GM19043 (cell line): ENCODE data around the gene FAM50A.
A peak's percentile ranks its signal among the peaks of the same experiment; 100 is the strongest.

ENCODE experiments used
- ATAC-seq: cut with Tn5 transposase; IDR thresholded peaks from one replicate; pipeline ENCODE4 v1.9.1; 2021; ENCODE audit warnings: low read depth; ENCODE audit not compliant: unreplicated experiment

FAM50A gene

GRCh38 chrX:154437971-154438893 lies 5.7 kb upstream of the FAM50A start:
- no peak for ATAC-seq

DNA sequence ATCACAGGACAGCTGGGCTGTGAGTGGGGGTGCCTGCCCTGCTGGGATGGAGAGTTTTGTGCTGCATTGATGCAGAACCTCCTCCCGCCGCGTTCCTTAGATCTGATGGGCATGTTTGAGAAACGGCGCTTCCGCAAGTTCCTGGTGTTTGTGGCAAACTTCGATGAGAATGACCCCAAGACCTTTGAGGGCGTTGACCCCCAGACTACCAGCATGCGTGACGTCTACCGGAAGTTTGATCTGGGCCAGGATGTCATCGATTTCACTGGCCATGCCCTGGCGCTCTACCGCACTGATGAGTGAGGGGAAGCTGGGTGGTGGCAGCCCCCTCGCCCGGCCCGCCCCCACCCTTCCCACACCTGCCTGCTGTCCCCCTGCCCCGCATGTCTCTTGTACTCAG lies 4.1 kb upstream of the FAM50A start:
- ATAC-seq: no peak

DNA sequence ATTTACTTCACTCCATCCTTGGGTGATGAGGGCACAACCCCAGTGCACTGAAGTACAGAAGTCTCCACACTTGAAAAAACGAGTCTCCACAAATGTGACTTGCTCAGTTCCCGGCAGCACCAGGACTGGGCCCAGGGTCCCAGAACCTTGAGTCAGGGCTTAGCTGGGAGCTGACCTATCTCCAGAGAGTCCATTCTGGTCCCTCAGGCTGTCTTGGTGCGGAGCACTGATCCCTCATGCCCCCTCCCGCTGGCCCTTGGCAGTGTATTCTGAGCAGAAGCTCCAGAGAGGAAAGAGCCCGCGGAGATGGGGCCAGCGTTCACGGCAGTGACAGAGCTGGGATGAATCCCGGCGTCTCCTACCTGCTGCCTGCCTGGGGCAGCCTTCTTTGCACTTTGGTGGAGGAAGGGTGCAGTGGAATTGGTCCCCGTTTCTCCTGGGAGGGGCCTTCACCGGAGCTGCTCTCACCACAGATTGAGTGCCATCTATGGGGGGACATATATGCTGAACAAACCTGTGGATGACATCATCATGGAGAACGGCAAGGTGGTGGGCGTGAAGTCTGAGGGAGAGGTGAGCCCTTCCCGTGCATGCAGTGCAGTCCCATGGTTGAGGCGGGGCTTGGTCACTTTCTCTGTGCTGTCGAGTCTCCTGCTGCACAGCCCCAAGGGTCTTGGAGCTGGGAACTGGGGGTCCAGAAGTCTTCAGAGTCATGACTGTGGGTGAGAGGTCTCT lies 3.2 kb upstream of the FAM50A start:
- no peak for ATAC-seq

- no peak for ATAC-seq
Observed at GRCh38 chrX:154441564-154441963, 2.4 kb upstream of the FAM50A start.

GRCh38 chrX:154441984-154442707 lies 1.8 kb upstream of the FAM50A start:
- ATAC-seq: no peak

- ATAC-seq: no peak
Observed at GRCh38 chrX:154443479-154443910, 446 bp upstream of the FAM50A start.

DNA sequence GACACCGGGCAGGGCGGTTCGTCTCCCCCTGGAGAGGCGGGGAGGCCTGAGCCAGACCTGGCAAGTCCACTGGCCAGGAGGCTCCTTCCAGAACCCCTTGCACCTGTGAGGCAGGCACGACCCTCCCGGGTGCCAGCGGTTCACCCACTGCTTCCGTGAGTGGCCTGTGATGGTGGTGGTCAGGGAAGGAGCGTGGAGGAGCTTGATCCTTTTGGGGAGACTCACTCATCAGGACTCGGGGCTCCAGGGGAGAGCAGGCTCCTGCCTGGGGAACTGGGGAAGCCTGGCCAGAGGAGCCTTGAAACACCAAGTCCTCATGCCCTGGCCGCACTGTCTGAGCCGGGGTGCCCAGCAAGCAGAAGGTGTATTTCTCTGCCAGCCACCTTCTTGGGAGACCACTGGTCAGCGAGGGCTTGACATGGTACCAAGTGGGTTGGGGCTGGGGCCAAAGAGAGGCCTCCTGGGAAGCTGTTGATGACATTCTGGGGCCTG lies 860 bp downstream of the FAM50A start:
- ATAC-seq: no peak

GRCh38 chrX:154445776-154446175 lies 1.8 kb downstream of the FAM50A start:
- no peak for ATAC-seq

DNA sequence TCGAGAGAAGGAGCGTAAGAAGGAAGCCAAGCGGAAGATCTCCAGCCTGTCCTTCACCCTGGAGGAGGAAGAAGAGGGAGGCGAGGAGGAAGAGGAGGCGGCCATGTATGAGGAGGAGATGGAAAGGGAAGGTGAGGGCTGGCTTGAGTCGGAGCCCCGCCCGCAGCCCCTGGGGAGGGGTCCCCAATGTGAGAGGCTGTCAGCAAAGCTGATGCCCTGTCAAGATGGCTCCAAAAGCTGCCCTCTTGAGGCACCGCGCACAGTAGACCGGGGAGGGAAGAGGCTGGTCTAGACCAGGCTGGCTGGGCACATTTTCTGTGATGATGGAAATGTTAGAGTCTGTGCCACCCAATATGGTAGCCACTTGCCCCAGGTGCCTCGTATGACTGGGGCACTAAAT lies 2.5 kb downstream of the FAM50A start:
- ATAC-seq: no peak

GRCh38 chrX:154448484-154448883 lies 4.5 kb downstream of the FAM50A start:
- no peak for ATAC-seq

DNA sequence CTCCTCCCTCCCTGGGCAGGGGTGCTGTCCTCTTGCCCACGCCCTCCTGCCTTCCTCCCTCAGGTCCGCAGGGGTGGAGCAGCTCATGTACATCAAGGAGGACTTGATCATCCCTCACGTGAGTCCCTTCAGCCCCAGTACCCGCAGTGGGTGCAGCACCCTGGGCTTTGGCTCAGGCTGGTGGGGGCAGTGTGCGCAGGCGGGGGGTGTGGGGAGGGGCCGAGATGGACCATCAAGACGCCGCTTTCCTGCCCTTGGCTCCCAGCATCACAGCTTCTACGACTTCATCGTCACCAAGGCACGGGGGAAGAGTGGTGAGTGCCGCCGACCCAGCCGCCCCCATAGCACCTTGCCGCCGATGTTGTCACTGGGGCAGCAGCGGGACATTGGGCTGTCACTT lies 5.7 kb downstream of the FAM50A start:
- no peak for ATAC-seq

- ATAC-seq: no peak
Observed at GRCh38 chrX:154450312-154450711, 6.4 kb downstream of the FAM50A start.

- ATAC-seq: no peak
Observed at GRCh38 chrX:154452823-154453222, 8.9 kb downstream of the FAM50A start.

GRCh38 chrX:154457491-154458115 lies 13.7 kb downstream of the FAM50A start:
- ATAC-seq: peak; percentile 40

- ATAC-seq: peak; percentile 47
Observed at GRCh38 chrX:154458116-154458953, 14.4 kb downstream of the FAM50A start, which contains the start of gene PLXNA3. TSS of gene PLXNA3 (plus strand) at chrX:154458281. CDS start at chrX:154460184, 1,903 bp downstream.

- no peak for ATAC-seq
Observed at GRCh38 chrX:154458954-154459778, 15.2 kb downstream of the FAM50A start.

DNA sequence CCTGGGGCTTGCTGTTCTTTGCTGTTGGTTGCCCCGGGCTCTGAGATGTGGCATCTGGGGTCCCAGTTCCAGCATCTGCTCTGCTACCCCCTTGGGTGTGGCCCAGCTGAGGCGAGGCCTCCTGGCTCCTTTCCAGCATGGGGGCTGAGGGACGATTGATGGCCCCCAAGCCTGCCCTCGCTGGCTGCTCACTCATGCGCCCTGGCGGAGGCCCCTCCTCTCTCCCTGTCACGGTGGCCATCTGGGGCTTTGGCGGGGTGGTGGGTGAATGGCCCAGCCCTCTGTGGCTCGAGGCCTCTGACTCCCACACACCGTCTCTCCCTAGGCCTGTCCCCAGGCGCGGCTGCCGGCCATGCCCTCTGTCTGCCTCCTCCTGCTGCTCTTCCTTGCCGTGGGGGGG lies 15.9 kb downstream of the FAM50A start:
- ATAC-seq: no peak

DNA sequence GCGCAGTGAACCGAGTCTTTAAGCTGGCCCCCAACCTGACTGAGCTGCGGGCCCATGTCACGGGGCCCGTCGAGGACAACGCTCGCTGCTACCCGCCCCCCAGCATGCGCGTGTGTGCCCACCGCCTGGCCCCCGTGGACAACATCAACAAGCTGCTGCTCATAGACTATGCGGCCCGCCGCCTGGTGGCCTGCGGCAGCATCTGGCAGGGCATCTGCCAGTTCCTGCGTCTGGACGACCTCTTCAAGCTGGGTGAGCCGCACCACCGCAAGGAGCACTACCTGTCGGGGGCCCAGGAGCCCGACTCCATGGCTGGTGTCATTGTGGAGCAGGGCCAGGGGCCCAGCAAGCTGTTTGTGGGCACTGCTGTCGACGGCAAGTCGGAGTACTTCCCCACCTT lies 16.4 kb downstream of the FAM50A start:
- ATAC-seq: no peak

DNA sequence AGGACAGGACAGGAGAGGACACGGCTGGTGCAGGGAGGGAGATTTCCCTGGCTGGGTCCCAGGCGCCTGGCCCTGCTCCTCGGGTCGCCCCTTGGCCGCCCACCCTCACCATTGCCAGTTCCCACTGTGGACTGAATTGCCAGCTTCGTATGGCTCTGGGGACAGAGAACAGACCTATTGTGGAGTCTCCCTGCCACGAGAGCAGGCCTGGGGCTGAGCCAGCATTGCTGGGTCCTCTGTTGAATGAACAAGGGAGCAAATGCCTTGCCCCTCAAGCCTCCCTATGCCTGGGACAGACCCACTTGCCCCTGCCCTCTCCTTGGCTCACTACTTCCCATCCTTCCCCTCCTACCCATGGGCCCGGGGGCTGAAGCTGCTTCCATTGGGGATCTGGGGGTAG lies 18.5 kb downstream of the FAM50A start:
- ATAC-seq: no peak
